HepG2 (cell line): ENCODE results near the gene SLC29A3.

Experiments
- ATF7 ChIP-seq, 2 experiments: fragments of 450-650 bp in 1 of 2; sonication (generic) in 1 of 2; formaldehyde crosslinking in 1 of 2; IDR thresholded peaks; 2 replicates each; pipeline versions ENCODE4 v1.4.0 to v1.6.1; 2016 to 2020; ENCODE audit warnings: antibody characterized with exemption in 1 of 2, mild to moderate bottlenecking in 1 of 2, missing genetic modification reagents in 1 of 2
- ATM ChIP-seq: fragments of 450-650 bp; IDR thresholded peaks from 2 replicates; pipeline ENCODE4 v1.7.1; 2017; ENCODE audit warnings: mild to moderate bottlenecking, borderline replicate concordance
- CTCF ChIP-seq: sonication (generic); formaldehyde crosslinking; IDR thresholded peaks from 2 replicates; pipeline ENCODE4 v1.5.0; 2020; ENCODE audit warnings: mild to moderate bottlenecking, missing genetic modification reagents, moderate library complexity
- EZH2 ChIP-seq: conservative IDR thresholded peaks from 2 replicates; pipeline ENCODE4 v1.6.1; 2012; ENCODE audit warnings: mild to moderate bottlenecking, low read depth, low read length, moderate library complexity
- MIER2 ChIP-seq: IDR thresholded peaks from 2 replicates; pipeline ENCODE4 v1.6.1; 2016; ENCODE audit warnings: missing biosample characterization, missing genetic modification reagents
- MTERF4 ChIP-seq: sonication (generic); formaldehyde crosslinking; IDR thresholded peaks from 2 replicates; pipeline ENCODE4 v1.8.0; 2023; ENCODE audit warnings: mild to moderate bottlenecking, missing genetic modification reagents
- NFYC ChIP-seq: IDR thresholded peaks from 2 replicates; pipeline ENCODE4 v1.6.1; 2016; ENCODE audit warnings: missing genetic modification reagents, missing compliant biosample characterization
- POLR2A ChIP-seq, 2 experiments: IDR thresholded peaks; 2 replicates each; pipeline ENCODE4 v1.6.1; 2011; ENCODE audit warnings: low read depth in 2 of 2, low read length in 2 of 2, mild to moderate bottlenecking in 1 of 2, moderate library complexity in 1 of 2; ENCODE audit not compliant: insufficient read depth in 1 of 2
- SMAD3 ChIP-seq: sonication (generic); formaldehyde crosslinking; IDR thresholded peaks from 2 replicates; pipeline ENCODE4 v1.4.0; 2020; ENCODE audit warnings: missing genetic modification reagents
- YY1 ChIP-seq: IDR thresholded peaks from 2 replicates; pipeline ENCODE4 v1.6.1; 2011; ENCODE audit warnings: low read length, low read depth, moderate library complexity, mild to moderate bottlenecking; ENCODE audit not compliant: insufficient read depth, insufficient replicate concordance

GRCh38 chr10:71293446-71294084, 25.5 kb upstream of the SLC29A3 start:
- TF ChIP-seq ATF7 (IDR thresholded peaks at IDR 0.05) (no peak), ATF7 (CRISPR knock-in tag; IDR thresholded peaks at IDR 0.05) (no peak), CTCF (CRISPR knock-in tag) (no peak), NFYC (CRISPR knock-in tag) (no peak), ATM (no peak), MTERF4 (CRISPR knock-in tag) (no peak), YY1 (no peak), POLR2A (IDR thresholded peaks at IDR 0.05; ENCODE audit: insufficient read depth in 1 of 2, low read depth in 2 of 2, low read length in 2 of 2) (no peak), SMAD3 (CRISPR knock-in tag) (no peak), EZH2 (no peak), MIER2 (CRISPR knock-in tag) (no peak)
